GM12878 (cell line): ENCODE measurements around the gene SMIM32. TPM values are rescaled to one million over a fixed set of nuclear protein-coding genes. Genes with fewer than 3 reads are reported as not detected.

ENCODE experiments used
- BMI1 ChIP-seq: fragments of 450-650 bp; IDR thresholded peaks from 2 replicates; pipeline ENCODE4 v1.6.1; 2016; ENCODE audit warnings: mild to moderate bottlenecking, moderate library complexity, borderline replicate concordance
- CREM ChIP-seq: IDR thresholded peaks from 2 replicates; pipeline ENCODE4 v1.6.1; 2014; ENCODE audit warnings: antibody characterized with exemption, low read depth
- EGR1 ChIP-seq, 2 experiments: IDR thresholded peaks; 1 replicate in 1 of 2; 2 replicates in 1 of 2; pipeline ENCODE4 v1.6.1; 2011 to 2012; ENCODE audit warnings: low read depth in 2 of 2, low read length in 2 of 2, borderline replicate concordance in 1 of 2, mild to moderate bottlenecking in 1 of 2, moderate library complexity in 1 of 2
- FOS ChIP-seq: IDR thresholded peaks from 3 replicates; pipeline ENCODE4 v1.6.1; 2011; ENCODE audit warnings: borderline replicate concordance; ENCODE audit not compliant: insufficient read length; ENCODE audit errors: extremely low read depth
- NFXL1 ChIP-seq: fragments of 450-650 bp; IDR thresholded peaks from 2 replicates; pipeline ENCODE4 v1.6.1; 2017; ENCODE audit warnings: antibody characterized with exemption, mild to moderate bottlenecking, borderline replicate concordance
- SIN3A ChIP-seq: IDR thresholded peaks from 2 replicates; pipeline ENCODE4 v1.6.1; 2012; ENCODE audit warnings: low read depth, low read length, improper control_type of control experiment
- YY1 ChIP-seq: IDR thresholded peaks from 2 replicates; pipeline ENCODE4 v1.6.1; 2011; ENCODE audit warnings: low read depth, mild to moderate bottlenecking, low read length
- ZSCAN29 ChIP-seq: fragments of 450-650 bp; IDR thresholded peaks from 2 replicates; pipeline ENCODE4 v1.6.1; 2017; ENCODE audit warnings: mild to moderate bottlenecking, moderate library complexity
- polyA plus RNA-seq, 11 experiments: library from polyadenylated mRNA; depleted of rRNA in 4 of 11; unstranded in 6 of 11; stranded (reverse) in 5 of 11; fragments of >200 nt; fragmentation: Nextera tagmentation in 4 of 11; fragmentation: Illumina TruSeq in 1 of 11; extraction: Ambion mirVana in 4 of 11; extraction: Trizol in 1 of 11; gene quantifications; 1 replicate in 1 of 11; 2 replicates in 10 of 11; pipeline versions ENCODE4 v1.2.1 to v1.2.3, GENCODE V29; 2011 to 2016; ENCODE audit warnings: inconsistent platforms in 2 of 11, missing spikeins in 2 of 11, low read depth in 1 of 11
- total RNA-seq, 4 experiments: library from RNA; depleted of rRNA in 3 of 4; stranded (reverse); fragments of >200 nt in 3 of 4; fragmentation: Illumina TruSeq in 1 of 4; extraction: Trizol in 1 of 4; gene quantifications; 2 replicates each; pipeline versions ENCODE4 v1.2.1 to v1.2.3, GENCODE V29; 2013 to 2021
- TF ChIP-seq, protein P1 (sequence below): fragments of 450-650 bp; IDR thresholded peaks from 2 replicates; pipeline ENCODE4 v1.6.1; 2017; ENCODE audit warnings: antibody characterized with exemption, mild to moderate bottlenecking, moderate library complexity
- TF ChIP-seq, protein P2 (sequence below): IDR thresholded peaks from 2 replicates; pipeline ENCODE4 v1.6.1; 2012; ENCODE audit warnings: low read depth, low read length, improper control_type of control experiment
- TF ChIP-seq, protein P3 (sequence below): IDR thresholded peaks from 2 replicates; pipeline ENCODE4 v1.6.1; 2012; ENCODE audit warnings: improper control_type of control experiment, low read depth, low read length; ENCODE audit not compliant: insufficient replicate concordance
- TF ChIP-seq, protein P4 (sequence below): fragments of 450-650 bp; IDR thresholded peaks from 2 replicates; pipeline ENCODE4 v1.6.1; 2017; ENCODE audit warnings: mild to moderate bottlenecking, moderate library complexity

The SMIM32 gene
- total and polyA plus RNA-seq, 10 of the 15 experiments (the other 5 are each of a cell fraction or from before 2014, with no cell fraction given): not detected

DNA sequence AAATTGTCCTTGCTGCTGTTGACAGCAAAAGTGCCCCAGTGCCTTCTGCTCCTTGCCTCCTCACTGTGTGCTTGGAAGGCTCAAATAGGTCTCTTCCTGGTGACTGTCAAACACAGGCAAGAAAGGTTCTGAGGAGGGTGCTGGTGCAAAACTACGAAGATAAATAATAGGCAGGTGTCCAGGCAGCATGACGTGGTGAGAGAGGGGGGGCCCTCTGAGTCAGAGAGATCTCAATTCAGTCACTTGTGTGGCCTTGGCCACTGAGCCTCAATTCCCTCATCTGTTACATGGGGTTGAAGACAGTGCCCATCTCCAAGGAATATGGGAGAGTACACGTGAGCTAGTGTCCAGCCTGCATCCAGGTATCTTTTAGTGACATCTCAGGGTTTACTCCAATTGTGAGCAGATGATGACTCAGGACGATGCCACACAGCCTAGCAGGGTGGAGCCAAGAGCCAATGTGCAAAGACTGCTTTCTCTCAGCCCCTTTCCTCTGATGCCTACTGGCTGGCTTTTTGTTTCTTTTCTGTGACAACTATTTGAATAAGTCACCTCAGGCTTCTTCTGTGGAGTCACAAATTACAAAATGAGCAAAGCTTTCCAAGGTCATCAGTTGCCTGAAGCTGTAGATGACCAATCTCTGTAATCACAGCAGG is 29.7 kb upstream of the SMIM32 start (continued):
- TF ChIP-seq, protein P1, sequence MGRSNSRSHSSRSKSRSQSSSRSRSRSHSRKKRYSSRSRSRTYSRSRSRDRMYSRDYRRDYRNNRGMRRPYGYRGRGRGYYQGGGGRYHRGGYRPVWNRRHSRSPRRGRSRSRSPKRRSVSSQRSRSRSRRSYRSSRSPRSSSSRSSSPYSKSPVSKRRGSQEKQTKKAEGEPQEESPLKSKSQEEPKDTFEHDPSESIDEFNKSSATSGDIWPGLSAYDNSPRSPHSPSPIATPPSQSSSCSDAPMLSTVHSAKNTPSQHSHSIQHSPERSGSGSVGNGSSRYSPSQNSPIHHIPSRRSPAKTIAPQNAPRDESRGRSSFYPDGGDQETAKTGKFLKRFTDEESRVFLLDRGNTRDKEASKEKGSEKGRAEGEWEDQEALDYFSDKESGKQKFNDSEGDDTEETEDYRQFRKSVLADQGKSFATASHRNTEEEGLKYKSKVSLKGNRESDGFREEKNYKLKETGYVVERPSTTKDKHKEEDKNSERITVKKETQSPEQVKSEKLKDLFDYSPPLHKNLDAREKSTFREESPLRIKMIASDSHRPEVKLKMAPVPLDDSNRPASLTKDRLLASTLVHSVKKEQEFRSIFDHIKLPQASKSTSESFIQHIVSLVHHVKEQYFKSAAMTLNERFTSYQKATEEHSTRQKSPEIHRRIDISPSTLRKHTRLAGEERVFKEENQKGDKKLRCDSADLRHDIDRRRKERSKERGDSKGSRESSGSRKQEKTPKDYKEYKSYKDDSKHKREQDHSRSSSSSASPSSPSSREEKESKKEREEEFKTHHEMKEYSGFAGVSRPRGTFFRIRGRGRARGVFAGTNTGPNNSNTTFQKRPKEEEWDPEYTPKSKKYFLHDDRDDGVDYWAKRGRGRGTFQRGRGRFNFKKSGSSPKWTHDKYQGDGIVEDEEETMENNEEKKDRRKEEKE: no peak
- TF ChIP-seq SIN3A: no peak
- TF ChIP-seq, protein P2, sequence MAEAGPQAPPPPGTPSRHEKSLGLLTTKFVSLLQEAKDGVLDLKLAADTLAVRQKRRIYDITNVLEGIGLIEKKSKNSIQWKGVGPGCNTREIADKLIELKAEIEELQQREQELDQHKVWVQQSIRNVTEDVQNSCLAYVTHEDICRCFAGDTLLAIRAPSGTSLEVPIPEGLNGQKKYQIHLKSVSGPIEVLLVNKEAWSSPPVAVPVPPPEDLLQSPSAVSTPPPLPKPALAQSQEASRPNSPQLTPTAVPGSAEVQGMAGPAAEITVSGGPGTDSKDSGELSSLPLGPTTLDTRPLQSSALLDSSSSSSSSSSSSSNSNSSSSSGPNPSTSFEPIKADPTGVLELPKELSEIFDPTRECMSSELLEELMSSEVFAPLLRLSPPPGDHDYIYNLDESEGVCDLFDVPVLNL: no peak
- no peak for TF ChIP-seq YY1
- TF ChIP-seq CREM: no peak
- TF ChIP-seq, protein P3, sequence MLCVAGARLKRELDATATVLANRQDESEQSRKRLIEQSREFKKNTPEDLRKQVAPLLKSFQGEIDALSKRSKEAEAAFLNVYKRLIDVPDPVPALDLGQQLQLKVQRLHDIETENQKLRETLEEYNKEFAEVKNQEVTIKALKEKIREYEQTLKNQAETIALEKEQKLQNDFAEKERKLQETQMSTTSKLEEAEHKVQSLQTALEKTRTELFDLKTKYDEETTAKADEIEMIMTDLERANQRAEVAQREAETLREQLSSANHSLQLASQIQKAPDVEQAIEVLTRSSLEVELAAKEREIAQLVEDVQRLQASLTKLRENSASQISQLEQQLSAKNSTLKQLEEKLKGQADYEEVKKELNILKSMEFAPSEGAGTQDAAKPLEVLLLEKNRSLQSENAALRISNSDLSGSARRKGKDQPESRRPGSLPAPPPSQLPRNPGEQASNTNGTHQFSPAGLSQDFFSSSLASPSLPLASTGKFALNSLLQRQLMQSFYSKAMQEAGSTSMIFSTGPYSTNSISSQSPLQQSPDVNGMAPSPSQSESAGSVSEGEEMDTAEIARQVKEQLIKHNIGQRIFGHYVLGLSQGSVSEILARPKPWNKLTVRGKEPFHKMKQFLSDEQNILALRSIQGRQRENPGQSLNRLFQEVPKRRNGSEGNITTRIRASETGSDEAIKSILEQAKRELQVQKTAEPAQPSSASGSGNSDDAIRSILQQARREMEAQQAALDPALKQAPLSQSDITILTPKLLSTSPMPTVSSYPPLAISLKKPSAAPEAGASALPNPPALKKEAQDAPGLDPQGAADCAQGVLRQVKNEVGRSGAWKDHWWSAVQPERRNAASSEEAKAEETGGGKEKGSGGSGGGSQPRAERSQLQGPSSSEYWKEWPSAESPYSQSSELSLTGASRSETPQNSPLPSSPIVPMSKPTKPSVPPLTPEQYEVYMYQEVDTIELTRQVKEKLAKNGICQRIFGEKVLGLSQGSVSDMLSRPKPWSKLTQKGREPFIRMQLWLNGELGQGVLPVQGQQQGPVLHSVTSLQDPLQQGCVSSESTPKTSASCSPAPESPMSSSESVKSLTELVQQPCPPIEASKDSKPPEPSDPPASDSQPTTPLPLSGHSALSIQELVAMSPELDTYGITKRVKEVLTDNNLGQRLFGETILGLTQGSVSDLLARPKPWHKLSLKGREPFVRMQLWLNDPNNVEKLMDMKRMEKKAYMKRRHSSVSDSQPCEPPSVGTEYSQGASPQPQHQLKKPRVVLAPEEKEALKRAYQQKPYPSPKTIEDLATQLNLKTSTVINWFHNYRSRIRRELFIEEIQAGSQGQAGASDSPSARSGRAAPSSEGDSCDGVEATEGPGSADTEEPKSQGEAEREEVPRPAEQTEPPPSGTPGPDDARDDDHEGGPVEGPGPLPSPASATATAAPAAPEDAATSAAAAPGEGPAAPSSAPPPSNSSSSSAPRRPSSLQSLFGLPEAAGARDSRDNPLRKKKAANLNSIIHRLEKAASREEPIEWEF: no peak
- TF ChIP-seq, protein P4, sequence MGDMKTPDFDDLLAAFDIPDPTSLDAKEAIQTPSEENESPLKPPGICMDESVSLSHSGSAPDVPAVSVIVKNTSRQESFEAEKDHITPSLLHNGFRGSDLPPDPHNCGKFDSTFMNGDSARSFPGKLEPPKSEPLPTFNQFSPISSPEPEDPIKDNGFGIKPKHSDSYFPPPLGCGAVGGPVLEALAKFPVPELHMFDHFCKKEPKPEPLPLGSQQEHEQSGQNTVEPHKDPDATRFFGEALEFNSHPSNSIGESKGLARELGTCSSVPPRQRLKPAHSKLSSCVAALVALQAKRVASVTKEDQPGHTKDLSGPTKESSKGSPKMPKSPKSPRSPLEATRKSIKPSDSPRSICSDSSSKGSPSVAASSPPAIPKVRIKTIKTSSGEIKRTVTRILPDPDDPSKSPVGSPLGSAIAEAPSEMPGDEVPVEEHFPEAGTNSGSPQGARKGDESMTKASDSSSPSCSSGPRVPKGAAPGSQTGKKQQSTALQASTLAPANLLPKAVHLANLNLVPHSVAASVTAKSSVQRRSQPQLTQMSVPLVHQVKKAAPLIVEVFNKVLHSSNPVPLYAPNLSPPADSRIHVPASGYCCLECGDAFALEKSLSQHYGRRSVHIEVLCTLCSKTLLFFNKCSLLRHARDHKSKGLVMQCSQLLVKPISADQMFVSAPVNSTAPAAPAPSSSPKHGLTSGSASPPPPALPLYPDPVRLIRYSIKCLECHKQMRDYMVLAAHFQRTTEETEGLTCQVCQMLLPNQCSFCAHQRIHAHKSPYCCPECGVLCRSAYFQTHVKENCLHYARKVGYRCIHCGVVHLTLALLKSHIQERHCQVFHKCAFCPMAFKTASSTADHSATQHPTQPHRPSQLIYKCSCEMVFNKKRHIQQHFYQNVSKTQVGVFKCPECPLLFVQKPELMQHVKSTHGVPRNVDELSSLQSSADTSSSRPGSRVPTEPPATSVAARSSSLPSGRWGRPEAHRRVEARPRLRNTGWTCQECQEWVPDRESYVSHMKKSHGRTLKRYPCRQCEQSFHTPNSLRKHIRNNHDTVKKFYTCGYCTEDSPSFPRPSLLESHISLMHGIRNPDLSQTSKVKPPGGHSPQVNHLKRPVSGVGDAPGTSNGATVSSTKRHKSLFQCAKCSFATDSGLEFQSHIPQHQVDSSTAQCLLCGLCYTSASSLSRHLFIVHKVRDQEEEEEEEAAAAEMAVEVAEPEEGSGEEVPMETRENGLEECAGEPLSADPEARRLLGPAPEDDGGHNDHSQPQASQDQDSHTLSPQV: no peak
- TF ChIP-seq EGR1 (IDR thresholded peaks at IDR 0.05; ENCODE audit: borderline replicate concordance in 1 of 2, low read depth in 2 of 2, low read length in 2 of 2): no peak
- no peak for TF ChIP-seq BMI1
- TF ChIP-seq FOS: no peak
- no peak for TF ChIP-seq ZSCAN29
- no peak for TF ChIP-seq NFXL1
